ENCODE measurements around the gene SYNE4.

- TF ChIP-seq CTCF (IDR thresholded peaks at IDR 0.05; ENCODE audit: low read depth, low read length) (no peak), POLR2A (IDR thresholded peaks at IDR 0.05; ENCODE audit: extremely low read depth, insufficient read length) (no peak)
These were observed 48.1 kb downstream of the SYNE4 start for GRCh38 chr19:35960432-35960972.

All from NB4 (cell line).